ENCODE data around the gene FBXO21. TPM values are rescaled to one million over a fixed set of nuclear protein-coding genes. Genes with fewer than 3 reads are reported as not detected.
"Not testable (repeated sequence)": the region's sequence is repeated elsewhere in the genome, so short reads cannot be mapped to it uniquely, and the experiment has no call there.

FBXO21 gene
- total RNA-seq, 1 donor from 2014 or later: 32.0 TPM

DNA sequence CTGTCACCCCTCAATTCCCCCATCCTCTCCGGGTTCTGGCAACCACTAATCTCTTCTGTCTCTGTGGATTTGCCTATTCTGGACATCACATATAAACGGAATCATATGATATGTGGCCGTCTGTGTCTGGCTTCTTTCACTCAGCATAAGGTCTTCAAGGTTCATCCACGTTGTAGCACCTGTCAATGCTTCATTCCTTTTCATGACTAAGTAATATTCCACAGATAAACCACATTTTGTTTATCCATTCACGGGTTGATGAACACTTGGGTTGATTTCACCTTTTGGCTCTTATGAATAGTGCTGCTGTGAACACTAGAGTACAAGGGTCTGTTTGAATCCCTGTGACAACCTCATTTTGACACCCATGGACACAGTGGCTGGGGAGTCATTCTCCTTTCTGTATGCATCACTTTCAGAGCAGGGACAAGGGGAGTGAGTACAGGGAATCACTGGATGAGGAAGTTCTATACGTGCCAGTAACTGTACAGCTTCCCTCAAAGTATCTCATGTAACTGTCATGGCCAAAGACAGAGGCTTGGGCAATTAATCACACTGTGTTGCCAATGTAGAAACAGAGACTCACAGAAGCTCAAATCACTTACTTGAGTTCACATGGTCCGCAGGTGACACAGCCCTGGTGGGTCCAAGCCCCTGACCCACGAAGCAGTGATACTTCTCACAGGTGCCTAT, 80.2 kb downstream of the FBXO21 start:
- no peaks in the 10 kb centered on the region for H4K20me1 ChIP-seq (ENCODE audit: insufficient read depth, low read length)
- H3K79me2 ChIP-seq (ENCODE audit: insufficient read depth, low read length): no peaks in the 10 kb centered on the region
- no peak overlapping the region for H2AFZ ChIP-seq (ENCODE audit: low read depth, low read length)
- H3K27me3 ChIP-seq (ENCODE audit: insufficient read depth, low read length): peaks cover 5% of the 10 kb centered on the region
- peaks cover 4% of the 10 kb centered on the region for H3K9me3 Mint-ChIP-seq (ENCODE audit: unreplicated experiment)
- no peaks in the 10 kb centered on the region for H3K9me3 ChIP-seq (ENCODE audit: insufficient read depth, low read depth, low read length)
- H3K4me3 ChIP-seq (ENCODE audit: insufficient read depth, low read depth, low read length): no peak overlapping the region
- FAIRE-seq (no peak), DNase-seq (ENCODE audit: low read depth) (no peak)
- H3K4me1 ChIP-seq (ENCODE audit: insufficient read depth, low read length): no peaks in the 10 kb centered on the region
- H3K9ac ChIP-seq (ENCODE audit: low read length): no peak overlapping the region
- no peaks in the 10 kb centered on the region for H3K36me3 Mint-ChIP-seq (ENCODE audit: low read depth, unreplicated experiment)
- H3K4me3 Mint-ChIP-seq (ENCODE audit: unreplicated experiment): no peak overlapping the region
- no peaks in the 10 kb centered on the region for H3K36me3 ChIP-seq (ENCODE audit: insufficient read depth, low read length)
- H3K27ac ChIP-seq (ENCODE audit: low read depth, low read length): no peak overlapping the region
- no peak for TF ChIP-seq EZH2 (IDR thresholded peaks at IDR 0.05; ENCODE audit: insufficient read depth, low read length)
- TF ChIP-seq, protein P1, sequence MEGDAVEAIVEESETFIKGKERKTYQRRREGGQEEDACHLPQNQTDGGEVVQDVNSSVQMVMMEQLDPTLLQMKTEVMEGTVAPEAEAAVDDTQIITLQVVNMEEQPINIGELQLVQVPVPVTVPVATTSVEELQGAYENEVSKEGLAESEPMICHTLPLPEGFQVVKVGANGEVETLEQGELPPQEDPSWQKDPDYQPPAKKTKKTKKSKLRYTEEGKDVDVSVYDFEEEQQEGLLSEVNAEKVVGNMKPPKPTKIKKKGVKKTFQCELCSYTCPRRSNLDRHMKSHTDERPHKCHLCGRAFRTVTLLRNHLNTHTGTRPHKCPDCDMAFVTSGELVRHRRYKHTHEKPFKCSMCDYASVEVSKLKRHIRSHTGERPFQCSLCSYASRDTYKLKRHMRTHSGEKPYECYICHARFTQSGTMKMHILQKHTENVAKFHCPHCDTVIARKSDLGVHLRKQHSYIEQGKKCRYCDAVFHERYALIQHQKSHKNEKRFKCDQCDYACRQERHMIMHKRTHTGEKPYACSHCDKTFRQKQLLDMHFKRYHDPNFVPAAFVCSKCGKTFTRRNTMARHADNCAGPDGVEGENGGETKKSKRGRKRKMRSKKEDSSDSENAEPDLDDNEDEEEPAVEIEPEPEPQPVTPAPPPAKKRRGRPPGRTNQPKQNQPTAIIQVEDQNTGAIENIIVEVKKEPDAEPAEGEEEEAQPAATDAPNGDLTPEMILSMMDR (IDR thresholded peaks at IDR 0.05; ENCODE audit: insufficient read depth, low read depth, low read length): no peak
- no peak overlapping the region for H3K4me2 ChIP-seq (ENCODE audit: low read length)
- no peak overlapping the region for H3K27ac Mint-ChIP-seq (ENCODE audit: unreplicated experiment)
- H3K27me3 Mint-ChIP-seq (ENCODE audit: low read depth, unreplicated experiment): peaks cover 32% of the 10 kb centered on the region
- peaks cover 6% of the 10 kb centered on the region for H3K4me1 Mint-ChIP-seq (ENCODE audit: low read depth, unreplicated experiment)

DNA sequence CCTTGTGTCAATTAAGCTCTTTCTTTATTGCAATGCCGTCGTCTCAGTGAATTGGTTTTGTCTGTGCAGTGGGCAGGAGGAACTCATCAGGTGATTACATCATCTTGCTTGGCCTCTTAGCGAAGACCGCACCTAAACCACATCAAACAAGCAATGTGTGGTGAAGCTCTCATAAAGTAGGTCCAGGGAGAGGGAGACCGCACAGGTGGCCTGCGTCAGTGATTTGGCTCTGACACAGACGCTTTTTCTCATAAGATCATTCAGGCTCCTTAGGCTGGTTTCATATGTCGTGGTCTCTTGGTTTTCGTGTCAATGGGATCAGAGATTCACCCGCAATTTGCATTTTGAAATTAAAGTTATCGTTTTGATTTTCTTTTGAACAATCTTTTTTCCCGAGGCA, 84.4 kb downstream of the FBXO21 start:
- FAIRE-seq (no peak), DNase-seq (ENCODE audit: low read depth) (no peak)
- no peaks in the 10 kb centered on the region for H3K36me3 ChIP-seq (ENCODE audit: insufficient read depth, low read length)

DNA sequence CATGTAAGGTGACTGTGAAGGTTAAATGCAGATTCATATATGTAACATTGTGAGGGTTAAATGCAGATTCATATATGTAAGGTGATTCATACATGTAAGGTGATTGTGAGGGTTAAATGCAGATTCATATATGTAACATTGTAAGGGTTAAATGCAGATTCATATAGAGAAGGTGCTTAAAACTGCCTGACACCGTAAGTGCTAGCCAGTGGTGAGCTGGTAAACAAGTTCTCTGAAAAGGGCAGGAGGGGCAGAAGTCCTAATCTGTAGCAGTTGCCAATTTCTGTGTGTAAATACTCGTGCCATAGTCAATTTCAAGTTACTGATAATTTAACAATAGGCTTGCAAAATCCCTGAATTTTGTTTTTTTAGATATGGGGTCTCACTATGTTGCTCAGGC, 86.3 kb downstream of the FBXO21 start:
- not testable (repeated sequence) for H3K9ac ChIP-seq (ENCODE audit: low read length); H3K4me3 Mint-ChIP-seq (ENCODE audit: unreplicated experiment); H3K36me3 ChIP-seq (ENCODE audit: insufficient read depth, low read length); H3K4me1 ChIP-seq (ENCODE audit: insufficient read depth, low read length); H3K4me2 ChIP-seq (ENCODE audit: low read length); H3K9me3 ChIP-seq (ENCODE audit: insufficient read depth, low read depth, low read length); H4K20me1 ChIP-seq (ENCODE audit: insufficient read depth, low read length); H3K4me1 Mint-ChIP-seq (ENCODE audit: low read depth, unreplicated experiment); FAIRE-seq; H3K4me3 ChIP-seq (ENCODE audit: insufficient read depth, low read depth, low read length); H3K79me2 ChIP-seq (ENCODE audit: insufficient read depth, low read length); H3K27ac ChIP-seq (ENCODE audit: low read depth, low read length); DNase-seq (ENCODE audit: low read depth); H3K9me3 Mint-ChIP-seq (ENCODE audit: unreplicated experiment); H3K27ac Mint-ChIP-seq (ENCODE audit: unreplicated experiment); H3K36me3 Mint-ChIP-seq (ENCODE audit: low read depth, unreplicated experiment); H2AFZ ChIP-seq (ENCODE audit: low read depth, low read length)
- H3K27me3 ChIP-seq (ENCODE audit: insufficient read depth, low read length): peaks cover 36% of the 10 kb centered on the region
- peaks cover 47% of the 10 kb centered on the region for H3K27me3 Mint-ChIP-seq (ENCODE audit: low read depth, unreplicated experiment)

More for the DNA sequence above, 84.4 kb downstream of the FBXO21 start:
- Histone ChIP-seq H3K4me1 (ENCODE audit: insufficient read depth, low read length) (no peaks in the 10 kb centered on the region), H3K9ac (ENCODE audit: low read length) (no peak overlapping the region), H3K79me2 (ENCODE audit: insufficient read depth, low read length) (no peaks in the 10 kb centered on the region), H3K4me3 (ENCODE audit: insufficient read depth, low read depth, low read length) (no peak overlapping the region), H2AFZ (ENCODE audit: low read depth, low read length) (no peak overlapping the region), H3K4me2 (ENCODE audit: low read length) (no peak overlapping the region), H3K27ac (ENCODE audit: low read depth, low read length) (no peak overlapping the region), H3K9me3 (ENCODE audit: insufficient read depth, low read depth, low read length) (no peaks in the 10 kb centered on the region), H3K27me3 (ENCODE audit: insufficient read depth, low read length) (peaks cover 24% of the 10 kb centered on the region), H4K20me1 (ENCODE audit: insufficient read depth, low read length) (no peaks in the 10 kb centered on the region)
- no peak overlapping the region for H3K27ac Mint-ChIP-seq (ENCODE audit: unreplicated experiment)
- H3K9me3 Mint-ChIP-seq (ENCODE audit: unreplicated experiment): peaks cover 4% of the 10 kb centered on the region
- no peaks in the 10 kb centered on the region for H3K4me1 Mint-ChIP-seq (ENCODE audit: low read depth, unreplicated experiment)
- no peaks in the 10 kb centered on the region for H3K36me3 Mint-ChIP-seq (ENCODE audit: low read depth, unreplicated experiment)
- peaks cover 39% of the 10 kb centered on the region for H3K27me3 Mint-ChIP-seq (ENCODE audit: low read depth, unreplicated experiment)
- TF ChIP-seq, protein P1 (IDR thresholded peaks at IDR 0.05; ENCODE audit: insufficient read depth, low read depth, low read length): no peak
- no peak for TF ChIP-seq EZH2 (IDR thresholded peaks at IDR 0.05; ENCODE audit: insufficient read depth, low read length)
- H3K4me3 Mint-ChIP-seq (ENCODE audit: unreplicated experiment): no peak overlapping the region

Measured in astrocyte (in vitro differentiated cells and primary cell).